Measurements from ENCODE around the gene RACGAP1.

The RACGAP1 gene

GRCh38 chr12:49953151-49953550 is 72.1 kb downstream of the RACGAP1 start:
- no peak for DNase-seq

- DNase-seq, result no peak
These were observed 72.8 kb downstream of the RACGAP1 start for GRCh38 chr12:49952391-49953055.

- DNase-seq, result no peak
These were observed 73.7 kb downstream of the RACGAP1 start for GRCh38 chr12:49951411-49952240.

DNA sequence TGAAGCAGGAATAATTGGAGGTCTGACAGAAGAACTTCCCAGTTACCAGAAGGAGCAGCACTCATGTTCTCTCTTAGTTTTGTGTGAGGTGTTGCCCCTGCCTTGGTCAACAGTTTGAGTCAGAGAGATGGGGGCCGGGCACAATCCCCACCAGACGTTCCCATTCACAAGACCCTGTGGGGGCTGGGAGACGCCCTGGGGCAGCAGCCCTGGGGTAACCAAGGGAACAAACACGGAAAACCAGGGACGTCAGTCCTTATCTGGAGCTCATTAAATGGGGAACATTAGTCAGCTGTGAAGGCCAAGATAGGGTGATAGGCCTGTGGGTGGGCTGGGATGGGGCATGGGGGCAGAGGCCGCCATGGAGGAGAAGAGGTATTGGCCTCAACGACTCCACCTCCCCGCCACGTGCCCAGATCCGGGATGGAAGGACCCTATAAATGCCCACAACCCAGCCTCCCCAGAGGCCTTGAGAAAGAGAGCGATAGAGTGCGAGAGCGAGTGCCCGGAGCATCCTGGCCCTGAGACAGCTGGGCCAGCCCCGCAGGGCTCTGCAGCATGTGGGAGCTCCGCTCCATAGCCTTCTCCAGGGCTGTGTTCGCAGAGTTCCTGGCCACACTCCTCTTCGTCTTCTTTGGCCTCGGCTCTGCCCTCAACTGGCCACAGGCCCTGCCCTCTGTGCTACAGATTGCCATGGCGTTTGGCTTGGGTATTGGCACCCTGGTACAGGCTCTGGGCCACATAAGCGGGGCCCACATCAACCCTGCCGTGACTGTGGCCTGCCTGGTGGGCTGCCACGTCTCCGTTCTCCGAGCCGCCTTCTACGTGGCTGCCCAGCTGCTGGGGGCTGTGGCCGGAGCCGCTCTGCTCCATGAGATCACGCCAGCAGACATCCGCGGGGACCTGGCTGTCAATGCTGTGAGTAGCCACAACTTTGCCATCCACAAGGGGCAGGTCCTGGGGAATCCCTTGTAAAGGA is 74.7 kb downstream of the RACGAP1 start, which contains the start of gene AQP2:
Gene AQP2 (plus strand): TSS at position 465 of the 979 bp plus-strand sequence. CDS start 94 bp downstream, at position 559.
- DNase-seq, result no peak

DNA sequence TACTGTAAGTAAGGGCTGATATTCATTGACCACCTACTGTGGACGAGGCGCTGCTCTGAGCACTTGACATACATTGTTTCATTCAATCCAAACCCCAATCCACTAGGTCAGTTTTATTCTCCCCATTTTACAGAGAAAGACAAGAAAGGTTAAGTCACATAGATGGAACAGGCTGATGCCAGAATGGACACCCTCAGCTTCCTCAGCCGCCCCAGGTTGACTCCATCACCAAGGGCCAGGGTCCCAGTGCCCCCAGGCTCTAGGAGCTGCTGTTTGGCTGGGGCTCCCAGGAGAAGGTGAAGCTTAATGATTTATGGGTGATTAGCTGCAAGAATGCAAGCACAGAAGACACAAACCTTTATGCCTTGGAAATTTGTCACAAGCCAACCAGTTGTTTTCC is 75.4 kb downstream of the RACGAP1 start:
- no peak for DNase-seq

DNA sequence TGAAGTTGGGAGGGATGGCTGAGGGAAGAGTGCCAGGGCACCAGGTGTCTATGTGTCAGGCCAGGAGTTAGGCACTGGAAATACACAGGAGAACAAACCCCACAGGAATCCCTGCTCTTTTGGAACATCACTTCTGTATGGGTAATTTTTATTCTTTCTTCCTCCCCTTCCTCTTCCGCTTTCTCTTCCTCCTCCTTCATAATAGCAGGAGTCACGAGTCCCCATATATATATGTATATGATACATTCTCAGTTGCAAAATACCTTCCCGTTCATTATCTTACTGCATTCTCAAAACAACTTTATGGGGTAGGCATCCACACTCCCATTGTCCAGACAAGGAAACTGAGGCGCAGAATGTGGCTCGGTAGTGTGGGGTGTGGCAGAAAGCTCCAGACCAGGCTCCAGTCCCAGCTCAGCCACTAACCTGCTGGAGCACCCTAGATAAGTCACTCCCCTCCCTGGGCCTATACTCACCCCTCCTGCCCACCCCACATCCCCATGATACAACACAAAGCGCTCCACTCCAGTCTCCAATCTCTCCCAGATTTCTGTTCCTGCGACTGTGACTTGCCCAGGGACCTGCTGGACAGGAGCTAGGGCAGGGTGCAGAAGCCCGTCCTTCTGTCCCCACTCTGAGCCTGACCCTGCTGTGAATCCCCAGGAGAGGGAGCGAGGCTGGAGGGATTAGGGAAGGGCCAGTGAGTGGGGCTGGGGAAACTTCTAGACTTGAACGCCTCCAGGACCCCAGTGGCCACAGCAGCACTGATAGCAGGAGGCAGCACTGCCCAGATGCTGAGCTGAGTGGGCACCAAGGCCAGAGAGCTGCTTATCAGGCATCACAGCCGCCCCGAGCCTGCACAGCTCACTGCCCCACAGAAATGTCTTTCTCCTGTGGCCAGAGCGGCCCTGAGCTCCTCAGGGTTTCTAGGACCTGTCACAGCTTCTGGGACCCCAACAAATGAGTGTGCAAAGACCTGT is 76.1 kb downstream of the RACGAP1 start:
- no peak for DNase-seq

GRCh38 chr12:49947593-49948226 is 77.6 kb downstream of the RACGAP1 start:
- no peak for DNase-seq

GRCh38 chr12:49946497-49946896 is 78.8 kb downstream of the RACGAP1 start:
- DNase-seq, result no peak

- DNase-seq, result no peak
These were observed 79.2 kb downstream of the RACGAP1 start for GRCh38 chr12:49946086-49946485.

DNA sequence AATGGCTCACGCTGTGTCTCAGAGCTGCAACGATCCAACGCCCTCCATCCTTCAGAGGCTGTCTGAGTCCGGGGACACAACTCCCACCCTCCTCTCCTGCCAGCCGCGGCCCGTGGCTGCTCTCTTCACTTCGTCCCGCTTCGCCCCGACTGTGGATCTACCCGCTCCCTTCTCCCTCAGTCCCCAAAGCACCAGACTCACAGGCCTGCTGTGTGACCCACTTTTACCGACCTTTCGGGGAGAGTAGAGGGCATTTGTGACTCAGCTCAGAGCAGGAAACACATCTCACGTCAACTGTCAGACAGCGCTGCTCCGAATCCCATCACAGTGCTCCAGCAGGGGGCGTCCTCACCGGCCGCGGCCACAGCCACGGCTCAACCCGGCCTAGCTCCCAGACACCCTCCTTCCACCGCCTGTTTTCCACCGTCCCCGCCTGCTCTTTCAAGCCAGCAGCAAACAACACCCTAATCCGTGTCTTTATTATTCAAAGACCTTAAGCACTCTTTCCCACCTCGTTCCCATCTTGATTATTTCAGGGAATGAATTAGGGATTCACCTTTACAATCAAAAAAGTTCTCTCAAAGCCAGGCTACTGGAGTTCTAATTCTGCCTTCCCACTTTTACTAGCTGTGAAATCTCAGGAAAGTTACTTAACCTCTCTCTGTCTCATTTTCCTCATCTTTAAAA is 79.8 kb downstream of the RACGAP1 start:
- DNase-seq, result no peak

DNA sequence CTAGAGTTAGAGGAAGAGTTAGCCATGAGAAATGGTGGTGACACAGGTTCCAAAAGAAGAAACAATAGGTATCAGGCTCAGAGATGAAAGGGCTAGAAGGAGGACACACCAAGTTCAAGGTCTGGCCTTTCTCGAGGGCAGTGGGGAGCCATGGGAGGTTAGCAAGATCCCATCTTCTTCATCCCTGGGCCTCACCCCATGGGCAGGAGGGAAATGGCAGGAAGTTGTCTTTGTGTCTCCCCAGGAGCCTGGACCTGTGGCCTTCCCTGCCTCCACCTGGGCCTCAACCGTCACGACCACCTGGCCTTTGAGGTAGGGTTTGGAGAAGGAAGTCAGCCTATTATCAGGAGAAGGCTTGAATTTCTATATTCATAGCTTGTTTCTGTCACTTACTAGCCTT is 80.6 kb downstream of the RACGAP1 start:
- no peak for DNase-seq

DNA sequence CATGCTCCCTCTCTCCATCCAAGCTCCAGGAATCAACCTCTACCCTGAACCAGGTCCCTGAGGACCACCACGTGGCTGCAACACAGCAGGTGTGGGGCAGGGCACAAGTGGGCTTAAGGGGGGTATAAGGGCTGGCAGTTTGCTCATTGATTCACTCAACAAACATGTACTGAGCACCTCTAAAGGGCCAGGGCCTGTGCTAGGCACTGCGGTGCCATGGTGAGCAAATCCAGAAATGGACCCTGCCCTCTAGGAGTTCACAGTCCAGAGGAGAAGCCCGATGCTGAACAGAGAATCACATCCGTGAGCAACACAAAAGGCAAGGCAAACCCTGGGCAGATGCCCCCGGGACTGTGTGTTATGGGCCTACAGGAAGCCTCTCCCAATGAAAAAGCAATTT is 81.2 kb downstream of the RACGAP1 start:
- DNase-seq, result no peak

DNA sequence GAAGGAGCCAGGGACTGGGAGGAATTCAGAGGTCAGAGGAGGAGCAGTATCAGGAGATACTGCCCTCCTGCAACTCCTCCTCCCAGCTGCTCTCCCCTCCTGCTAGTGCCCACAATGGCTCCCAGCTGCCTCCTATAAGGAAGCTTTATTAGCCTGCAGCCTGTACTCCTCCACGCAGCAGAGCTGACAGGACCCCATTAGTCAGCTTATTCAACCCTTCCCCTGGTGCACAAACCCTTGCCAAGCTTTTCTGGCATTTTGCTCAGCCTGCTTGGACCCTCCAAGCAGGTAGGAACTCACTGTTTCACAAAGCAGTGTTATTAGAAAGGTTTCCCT is 81.7 kb downstream of the RACGAP1 start:
- no peak for DNase-seq

- no peak for DNase-seq
These were observed 82.2 kb downstream of the RACGAP1 start for GRCh38 chr12:49942921-49943624.

- no peak for DNase-seq
These were observed 82.8 kb downstream of the RACGAP1 start for GRCh38 chr12:49942512-49942893.

DNA sequence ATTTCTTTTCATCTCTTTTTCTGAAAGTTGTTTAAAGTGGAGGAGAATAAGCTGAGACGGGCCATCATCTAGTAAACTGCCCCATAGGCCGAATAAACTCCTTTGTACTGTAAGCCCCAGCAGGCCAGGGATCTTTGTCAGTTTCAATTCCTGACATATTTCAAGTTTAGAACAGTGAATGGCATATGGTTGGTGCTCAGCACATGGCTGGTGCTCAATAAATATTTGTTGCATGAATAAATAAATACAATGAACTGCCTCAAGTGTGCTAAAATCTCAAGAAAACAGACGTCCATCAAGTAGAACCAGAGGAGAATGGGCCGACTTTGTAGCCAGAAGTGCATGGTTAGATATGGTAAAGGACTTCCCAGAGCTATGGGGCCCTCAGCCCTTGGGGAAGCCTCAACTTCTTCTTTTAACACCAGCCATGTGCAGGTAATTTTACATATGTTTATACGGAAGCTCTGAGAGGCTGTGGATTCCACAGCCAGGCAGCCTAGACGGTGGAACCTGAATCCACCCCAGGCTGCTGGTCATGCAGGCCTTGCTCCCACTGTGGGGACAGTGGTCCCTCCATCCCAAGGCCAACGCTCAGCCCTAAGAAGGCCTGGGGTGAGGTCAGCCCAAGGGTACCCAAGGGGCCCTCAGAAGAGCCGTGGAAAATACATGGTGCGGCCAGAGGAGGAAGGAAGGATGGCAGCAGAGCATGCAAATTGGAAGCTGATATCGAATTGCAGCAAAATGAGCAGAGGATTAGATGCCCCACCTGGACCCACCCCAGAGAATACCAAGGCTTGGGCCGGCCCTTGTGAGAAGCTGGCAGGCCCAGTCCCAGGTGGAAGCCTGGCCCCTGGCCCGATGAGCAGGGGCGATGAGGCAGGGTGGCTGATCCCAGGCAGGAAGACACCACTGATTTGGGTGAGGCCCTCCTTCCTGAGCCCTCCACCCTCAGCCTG is 83.5 kb downstream of the RACGAP1 start:
- DNase-seq, result no peak

DNA sequence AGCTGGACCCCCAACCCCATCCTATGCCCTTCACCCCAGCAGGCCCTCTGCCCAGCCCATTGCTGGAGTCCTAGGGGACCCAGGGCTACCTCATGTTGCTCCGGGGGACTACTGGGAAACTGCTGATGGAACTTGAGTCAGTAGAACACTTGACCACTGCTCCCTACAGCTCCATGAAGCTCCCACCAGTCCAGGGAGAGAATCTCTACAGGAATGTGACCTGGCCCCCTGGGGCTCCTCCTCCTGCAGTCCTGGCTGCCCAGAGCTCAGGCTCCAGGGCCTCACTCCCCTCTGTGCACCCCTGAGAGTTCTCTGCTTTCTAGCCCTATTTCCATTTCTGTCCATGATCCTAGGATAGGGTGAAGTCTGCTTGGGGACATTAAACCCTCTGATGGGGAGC is 85.6 kb downstream of the RACGAP1 start:
- DNase-seq, result no peak

DNA sequence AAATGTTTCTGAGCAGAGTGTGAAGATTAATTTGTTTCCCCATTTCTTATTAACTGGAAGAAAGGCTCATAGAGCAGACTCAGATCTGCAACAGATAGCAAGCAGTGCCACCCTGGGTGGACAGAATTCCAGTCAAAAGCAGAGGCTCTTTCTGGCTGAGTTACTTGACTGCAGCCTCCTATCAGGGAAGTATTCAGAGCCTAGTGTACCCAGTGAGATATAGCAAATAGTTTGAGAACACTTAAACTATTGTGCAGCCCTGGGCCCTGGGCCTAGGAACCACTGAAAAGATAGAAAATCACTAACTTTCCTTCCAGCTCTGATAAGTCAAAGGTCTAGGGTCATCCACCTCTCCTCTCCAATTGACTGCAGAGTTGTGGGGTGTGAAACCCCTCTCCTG is 86.0 kb downstream of the RACGAP1 start:
- no peak for DNase-seq

Measured in NCI-H2171 (cell line).